Activated naive CD4-positive, alpha-beta T cell treated with Interleukin-2 at 50 U/mL for 16 hours (primary cell): ENCODE data around the gene CENPX.

Experiments
- DNase-seq: peaks from one replicate; pipeline ENCODE4 v3.0.0-alpha.2; 2020

CENPX gene

GRCh38 chr17:82009413-82009812 lies 13.3 kb downstream of the CENPX start:
- DNase-seq, result no peak

- no peak for DNase-seq
These were observed 13.7 kb downstream of the CENPX start for GRCh38 chr17:82008941-82009405.

- no peak for DNase-seq
These were observed 14.3 kb downstream of the CENPX start for GRCh38 chr17:82008258-82008940.

GRCh38 chr17:82007495-82008257 lies 15.0 kb downstream of the CENPX start:
- DNase-seq, result no peak

- DNase-seq, result no peak
These were observed 15.5 kb downstream of the CENPX start for GRCh38 chr17:82007228-82007494.

- DNase-seq, result no peak
These were observed 16.0 kb downstream of the CENPX start for GRCh38 chr17:82006468-82007227.

GRCh38 chr17:82005701-82006348 lies 16.9 kb downstream of the CENPX start:
- DNase-seq, result no peak

GRCh38 chr17:82004517-82005455 lies 17.9 kb downstream of the CENPX start:
- no peak for DNase-seq

- peak; percentile 70 for DNase-seq
These were observed 19.0 kb downstream of the CENPX start for GRCh38 chr17:82003411-82004381.

GRCh38 chr17:82001571-82002056 lies 21.1 kb downstream of the CENPX start:
- no peak for DNase-seq

GRCh38 chr17:82000803-82001570 lies 21.7 kb downstream of the CENPX start:
- DNase-seq, result no peak

- DNase-seq, result no peak
These were observed 22.5 kb downstream of the CENPX start for GRCh38 chr17:81999976-82000802.

- DNase-seq, result no peak
These were observed 23.1 kb downstream of the CENPX start for GRCh38 chr17:81999587-81999975.

- DNase-seq, result no peak
These were observed 23.8 kb downstream of the CENPX start for GRCh38 chr17:81998691-81999438.

- no peak for DNase-seq
These were observed 24.5 kb downstream of the CENPX start for GRCh38 chr17:81998212-81998611.

GRCh38 chr17:81996757-81997441 lies 25.8 kb downstream of the CENPX start:
- no peak for DNase-seq

- DNase-seq, result no peak
These were observed 26.4 kb downstream of the CENPX start for GRCh38 chr17:81996232-81996756.
